PFSK-1 (cell line): ENCODE results near the gene FBXW11.

Experiments used
- POLR2AphosphoS5 ChIP-seq: IDR thresholded peaks from 2 replicates; pipeline ENCODE4 v1.6.1; 2012; ENCODE audit warnings: low read depth, mild to moderate bottlenecking, control low read depth, low read length, moderate library complexity
- REST ChIP-seq, 2 experiments: IDR thresholded peaks; 2 replicates each; pipeline versions ENCODE4 v1.6.1 to v1.8.0; 2011 to 2012; ENCODE audit warnings: low read depth in 2 of 2, low read length in 2 of 2, control low read depth in 1 of 2, inconsistent platforms in 1 of 2, mild to moderate bottlenecking in 1 of 2, moderate library complexity in 1 of 2; ENCODE audit not compliant: insufficient read depth in 1 of 2
- SIN3A ChIP-seq: IDR thresholded peaks from 2 replicates; pipeline ENCODE4 v1.6.1; 2012; ENCODE audit warnings: mild to moderate bottlenecking, low read length, moderate library complexity, borderline replicate concordance; ENCODE audit not compliant: insufficient read depth
- TAF1 ChIP-seq: IDR thresholded peaks from 2 replicates; pipeline ENCODE4 v1.6.1; 2012; ENCODE audit warnings: low read length, control low read depth, borderline replicate concordance; ENCODE audit not compliant: insufficient read depth

- TF ChIP-seq POLR2AphosphoS5 (no peak), REST (IDR thresholded peaks at IDR 0.05; ENCODE audit: insufficient read depth in 1 of 2, low read depth in 2 of 2, low read length in 2 of 2) (no peak), TAF1 (no peak), SIN3A (no peak)
These were observed 124.3 kb downstream of the FBXW11 start for GRCh38 chr5:171882118-171882517.
